Measurements from ENCODE around the gene MAFG. TPM values are rescaled to one million over a fixed set of nuclear protein-coding genes. Genes with fewer than 3 reads are reported as not detected.
A peak's percentile ranks its signal among the peaks of the same experiment; 100 is the strongest.

Gene MAFG
- total and polyA plus RNA-seq, 2 of the 13 experiments (the other 11 are each of a cell fraction or from before 2014, with no cell fraction given), result 14.5 to 20.0 TPM

DNA sequence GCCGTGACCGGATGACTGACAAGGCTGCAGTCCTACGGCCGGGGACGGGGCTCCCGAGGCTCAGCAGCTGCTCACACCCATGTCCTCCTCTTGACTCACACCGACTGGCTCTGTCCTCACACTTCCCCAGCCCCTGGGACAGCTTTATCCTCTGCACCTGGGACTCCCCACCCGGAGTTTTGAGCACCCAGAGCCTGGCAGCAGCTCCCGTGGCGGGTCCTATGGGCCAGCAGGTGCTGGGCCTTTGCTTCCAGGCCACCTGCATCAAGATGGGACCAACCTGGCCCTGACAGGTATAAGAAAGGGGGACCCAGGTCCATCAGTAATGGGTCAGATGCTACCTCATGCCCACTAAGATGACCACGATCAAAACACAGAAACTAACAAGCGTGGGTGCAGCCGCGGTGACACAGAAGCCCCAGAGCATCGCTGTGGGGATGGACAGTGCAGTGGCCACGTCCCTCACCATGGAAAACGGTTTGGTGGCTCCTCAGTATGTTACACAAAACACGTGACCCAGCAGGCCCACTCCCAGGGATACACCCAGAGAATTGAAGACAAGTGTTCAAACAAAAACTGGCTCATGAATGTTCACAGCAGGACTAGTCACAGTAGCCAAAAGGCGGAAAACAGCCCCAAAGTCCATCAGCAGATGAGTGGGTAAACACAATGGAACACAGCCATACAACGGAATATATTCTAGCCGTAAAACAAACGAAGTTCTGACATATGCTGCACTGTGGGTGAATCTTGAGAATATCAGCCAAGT, 36.7 kb upstream of the MAFG start (continued):
- TF ChIP-seq ARHGAP35 (CRISPR knock-in tag; IDR thresholded peaks at IDR 0.05; ENCODE audit: borderline replicate concordance), result 0 out of 2 replicates have a peak, but pooled peaks have one; percentile 12
- TF ChIP-seq TEAD3 (CRISPR knock-in tag; optimal IDR thresholded peaks at IDR 0.05; ENCODE audit: borderline replicate concordance), result peak; percentile 14
- TF ChIP-seq FOSL2 (CRISPR knock-in tag; IDR thresholded peaks at IDR 0.05), result peak; percentile 38; the same call in 1 of the 2 replicates
- no peak for TF ChIP-seq TOE1 (CRISPR knock-in tag; IDR thresholded peaks at IDR 0.05)
- peak; percentile 28; the same call in 1 of the 2 replicates for TF ChIP-seq ZNF572 (CRISPR knock-in tag; IDR thresholded peaks at IDR 0.05)
- no peak for TF ChIP-seq ZNF12 (CRISPR knock-in tag; IDR thresholded peaks at IDR 0.05)
- TF ChIP-seq HNF4G (IDR thresholded peaks at IDR 0.05; ENCODE audit: borderline replicate concordance, low read depth, low read length), result peak; percentile 59
- no peak for TF ChIP-seq HNF4G (CRISPR knock-in tag; IDR thresholded peaks at IDR 0.05; ENCODE audit: borderline replicate concordance, low read depth)
- peak; percentile 27; the same call in 1 of the 2 replicates for TF ChIP-seq CREM (IDR thresholded peaks at IDR 0.05)
- TF ChIP-seq CREM (CRISPR knock-in tag; IDR thresholded peaks at IDR 0.05), result no peak
- TF ChIP-seq, protein P1, sequence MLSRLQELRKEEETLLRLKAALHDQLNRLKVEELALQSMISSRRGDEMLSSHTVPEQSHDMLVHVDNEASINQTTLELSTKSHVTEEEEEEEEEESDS (CRISPR knock-in tag; IDR thresholded peaks at IDR 0.05; ENCODE audit: borderline replicate concordance), result no peak
- TF ChIP-seq, protein P2, sequence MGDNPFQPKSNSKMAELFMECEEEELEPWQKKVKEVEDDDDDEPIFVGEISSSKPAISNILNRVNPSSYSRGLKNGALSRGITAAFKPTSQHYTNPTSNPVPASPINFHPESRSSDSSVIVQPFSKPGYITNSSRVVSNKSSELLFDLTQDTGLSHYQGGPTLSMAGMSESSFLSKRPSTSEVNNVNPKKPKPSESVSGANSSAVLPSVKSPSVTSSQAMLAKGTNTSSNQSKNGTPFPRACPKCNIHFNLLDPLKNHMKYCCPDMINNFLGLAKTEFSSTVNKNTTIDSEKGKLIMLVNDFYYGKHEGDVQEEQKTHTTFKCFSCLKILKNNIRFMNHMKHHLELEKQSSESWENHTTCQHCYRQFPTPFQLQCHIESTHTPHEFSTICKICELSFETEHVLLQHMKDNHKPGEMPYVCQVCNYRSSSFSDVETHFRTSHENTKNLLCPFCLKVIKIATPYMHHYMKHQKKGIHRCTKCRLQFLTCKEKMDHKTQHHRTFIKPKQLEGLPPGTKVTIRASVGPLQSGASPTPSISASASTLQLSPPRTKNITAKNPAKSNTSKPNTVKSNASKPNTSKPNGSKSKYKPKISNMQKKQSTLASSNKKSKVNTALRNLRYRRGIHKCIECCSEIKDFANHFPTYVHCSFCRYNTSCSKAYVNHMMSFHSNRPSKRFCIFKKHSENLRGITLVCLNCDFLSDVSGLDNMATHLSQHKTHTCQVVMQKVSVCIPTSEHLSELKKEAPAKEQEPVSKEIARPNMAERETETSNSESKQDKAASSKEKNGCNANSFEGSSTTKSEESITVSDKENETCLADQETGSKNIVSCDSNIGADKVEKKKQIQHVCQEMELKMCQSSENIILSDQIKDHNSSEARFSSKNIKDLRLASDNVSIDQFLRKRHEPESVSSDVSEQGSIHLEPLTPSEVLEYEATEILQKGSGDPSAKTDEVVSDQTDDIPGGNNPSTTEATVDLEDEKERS (CRISPR knock-in tag; IDR thresholded peaks at IDR 0.05), result no peak
- no peak for TF ChIP-seq JARID2 (CRISPR knock-in tag; IDR thresholded peaks at IDR 0.05; ENCODE audit: insufficient replicate concordance)
- no peak for TF ChIP-seq ZNF33A (CRISPR knock-in tag; IDR thresholded peaks at IDR 0.05; ENCODE audit: borderline replicate concordance)
- TF ChIP-seq ZNF720 (CRISPR knock-in tag; IDR thresholded peaks at IDR 0.05), result no peak
- TF ChIP-seq FOSL1 (CRISPR knock-in tag; IDR thresholded peaks at IDR 0.05; ENCODE audit: borderline replicate concordance), result no peak
- no peak for TF ChIP-seq ZNF143 (CRISPR knock-in tag; IDR thresholded peaks at IDR 0.05)
- peak; percentile 51; the same call in 1 of the 2 replicates for TF ChIP-seq TBX2 (CRISPR knock-in tag; IDR thresholded peaks at IDR 0.05; ENCODE audit: borderline replicate concordance)
- no peak for TF ChIP-seq JDP2 (CRISPR knock-in tag; IDR thresholded peaks at IDR 0.05; ENCODE audit: borderline replicate concordance)
- TF ChIP-seq HES4 (CRISPR knock-in tag; IDR thresholded peaks at IDR 0.05; ENCODE audit: borderline replicate concordance), result no peak
- TF ChIP-seq, protein P3, sequence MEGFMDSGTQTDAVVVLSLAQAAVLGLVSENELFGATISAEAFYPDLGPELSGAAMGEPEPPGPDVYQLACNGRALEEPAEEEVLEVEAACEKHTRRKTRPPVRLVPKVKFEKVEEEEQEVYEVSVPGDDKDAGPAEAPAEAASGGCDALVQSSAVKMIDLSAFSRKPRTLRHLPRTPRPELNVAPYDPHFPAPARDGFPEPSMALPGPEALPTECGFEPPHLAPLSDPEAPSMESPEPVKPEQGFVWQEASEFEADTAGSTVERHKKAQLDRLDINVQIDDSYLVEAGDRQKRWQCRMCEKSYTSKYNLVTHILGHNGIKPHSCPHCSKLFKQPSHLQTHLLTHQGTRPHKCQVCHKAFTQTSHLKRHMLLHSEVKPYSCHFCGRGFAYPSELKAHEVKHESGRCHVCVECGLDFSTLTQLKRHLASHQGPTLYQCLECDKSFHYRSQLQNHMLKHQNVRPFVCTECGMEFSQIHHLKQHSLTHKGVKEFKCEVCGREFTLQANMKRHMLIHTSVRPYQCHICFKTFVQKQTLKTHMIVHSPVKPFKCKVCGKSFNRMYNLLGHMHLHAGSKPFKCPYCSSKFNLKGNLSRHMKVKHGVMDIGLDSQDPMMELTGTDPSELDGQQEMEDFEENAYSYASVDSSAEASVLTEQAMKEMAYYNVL (CRISPR knock-in tag; IDR thresholded peaks at IDR 0.05; ENCODE audit: borderline replicate concordance), result no peak
- TF ChIP-seq ZNF564 (CRISPR knock-in tag; IDR thresholded peaks at IDR 0.05), result no peak
- peak; percentile 39; the same call in 1 of the 2 replicates for TF ChIP-seq ZBTB7A (CRISPR knock-in tag; IDR thresholded peaks at IDR 0.05)
- TF ChIP-seq, protein P4, sequence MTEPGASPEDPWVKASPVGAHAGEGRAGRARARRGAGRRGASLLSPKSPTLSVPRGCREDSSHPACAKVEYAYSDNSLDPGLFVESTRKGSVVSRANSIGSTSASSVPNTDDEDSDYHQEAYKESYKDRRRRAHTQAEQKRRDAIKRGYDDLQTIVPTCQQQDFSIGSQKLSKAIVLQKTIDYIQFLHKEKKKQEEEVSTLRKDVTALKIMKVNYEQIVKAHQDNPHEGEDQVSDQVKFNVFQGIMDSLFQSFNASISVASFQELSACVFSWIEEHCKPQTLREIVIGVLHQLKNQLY (CRISPR knock-in tag; IDR thresholded peaks at IDR 0.05), result no peak
- no peak for TF ChIP-seq RORA (CRISPR knock-in tag; IDR thresholded peaks at IDR 0.05)

Measured in HepG2 (cell line).